ENCODE data around the gene FGGY.
A peak's percentile ranks its signal among the peaks of the same experiment; 100 is the strongest.
"Not testable (repeated sequence)": the region's sequence is repeated elsewhere in the genome, so short reads cannot be mapped to it uniquely, and the experiment has no call there.

Gene FGGY

GRCh38 chr1:59290193-59290949 is 6.5 kb upstream of the FGGY start:
- peak; percentile 34 for DNase-seq

GRCh38 chr1:59291561-59291960 is 5.3 kb upstream of the FGGY start:
- DNase-seq = no peak

- DNase-seq = no peak
Measured at GRCh38 chr1:59292562-59292961, 4.3 kb upstream of the FGGY start.

- no peak for DNase-seq
Measured at GRCh38 chr1:59293206-59293605, 3.7 kb upstream of the FGGY start.

GRCh38 chr1:59293849-59294248 is 3.0 kb upstream of the FGGY start:
- DNase-seq = no peak

- no peak for DNase-seq
Measured at GRCh38 chr1:59294423-59294822, 2.5 kb upstream of the FGGY start.

GRCh38 chr1:59295618-59296017 is 1.3 kb upstream of the FGGY start:
- DNase-seq = no peak

GRCh38 chr1:59298026-59298583 is 1.2 kb downstream of the FGGY start:
- DNase-seq = no peak

- DNase-seq = no peak
Measured at GRCh38 chr1:59298710-59299346, 1.9 kb downstream of the FGGY start.

GRCh38 chr1:59299670-59300069 is 2.8 kb downstream of the FGGY start:
- not testable (repeated sequence) for DNase-seq

GRCh38 chr1:59302297-59302696 is 5.4 kb downstream of the FGGY start:
- DNase-seq = no peak

- DNase-seq = no peak
Measured at GRCh38 chr1:59302871-59303270, 6.0 kb downstream of the FGGY start.

GRCh38 chr1:59305188-59305587 is 8.3 kb downstream of the FGGY start:
- DNase-seq = no peak

GRCh38 chr1:59307591-59307990 is 10.7 kb downstream of the FGGY start:
- DNase-seq = no peak

- no peak for DNase-seq
Measured at GRCh38 chr1:59308839-59309238, 11.9 kb downstream of the FGGY start.

GRCh38 chr1:59309392-59309791 is 12.5 kb downstream of the FGGY start:
- DNase-seq = no peak

- DNase-seq = no peak
Measured at GRCh38 chr1:59309795-59310548, 13.1 kb downstream of the FGGY start.

GRCh38 chr1:59310549-59311250 is 13.8 kb downstream of the FGGY start:
- no peak for DNase-seq

GRCh38 chr1:59314776-59315528 is 18.1 kb downstream of the FGGY start:
- no peak for DNase-seq

GRCh38 chr1:59315529-59316463 is 18.9 kb downstream of the FGGY start:
- DNase-seq = no peak

Measured in CD4-positive, alpha-beta T cell treated with Interleukin-6 for 4 hours (primary cell).